ENCODE results near the gene GDPD5. TPM values are rescaled to one million over a fixed set of nuclear protein-coding genes. Genes with fewer than 3 reads are reported as not detected.

Gene GDPD5
- total and polyA plus RNA-seq, 9 of the 15 experiments (the other 6 are each of a cell fraction or from before 2014, with no cell fraction given), result 0.32 to 27.3 (median 8.0) TPM

DNA sequence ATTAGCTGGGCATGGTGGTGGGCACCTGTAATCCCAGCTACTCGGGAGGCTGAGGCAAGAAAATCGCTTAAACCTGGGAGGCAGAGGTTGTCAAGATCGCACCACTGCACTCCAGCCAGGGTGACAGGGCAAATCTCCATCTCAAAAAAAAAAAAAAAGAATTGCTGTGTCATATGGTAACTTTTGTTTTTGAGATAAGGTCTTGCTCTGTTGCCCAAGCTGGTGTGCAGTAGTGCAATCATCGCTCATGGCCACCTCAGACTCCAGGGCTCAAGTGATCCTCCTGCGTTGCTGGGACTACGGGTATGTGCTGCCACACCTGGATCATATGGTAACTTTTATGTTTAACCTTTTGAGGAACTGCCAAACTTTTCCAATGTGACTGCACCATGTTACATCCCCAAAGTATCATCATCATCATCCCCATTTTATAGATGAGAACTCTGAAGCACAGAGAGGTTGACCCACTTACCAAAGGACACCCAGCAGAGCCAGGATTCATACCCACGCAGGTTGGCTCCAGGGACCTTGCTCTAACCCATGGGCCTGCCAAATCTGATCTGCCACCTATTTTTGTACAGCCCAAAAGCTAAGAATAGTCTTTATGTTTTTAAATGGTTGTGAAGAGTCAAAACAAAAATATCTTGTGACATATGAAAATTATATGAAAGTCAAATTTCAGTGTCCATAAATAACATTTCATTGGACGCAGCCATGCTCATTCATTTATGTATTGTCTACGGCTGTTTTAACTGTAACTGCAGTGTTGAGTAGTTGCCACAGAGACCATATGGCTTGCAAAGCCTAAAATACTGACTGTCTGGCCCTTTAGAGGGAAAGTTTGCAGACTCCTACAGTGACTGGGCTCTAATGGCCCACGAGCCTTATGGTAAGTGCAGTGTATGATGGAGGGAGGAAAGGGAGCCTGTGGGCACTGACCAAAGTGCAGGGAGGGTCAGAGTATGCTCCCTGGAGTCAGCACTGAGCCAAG, 45.3 kb downstream of the GDPD5 start (continued):
- TF ChIP-seq MNT (conservative IDR thresholded peaks at IDR 0.05), result 0 out of 4 replicates have a peak, but pooled peaks of 1 of the 2 experiments have one; percentile 26
- TF ChIP-seq ZNF766 (CRISPR knock-in tag; conservative IDR thresholded peaks at IDR 0.05), result peak; percentile 87
- no peak for TF ChIP-seq ZSCAN29 (IDR thresholded peaks at IDR 0.05)
- no peak for TF ChIP-seq E2F4 (CRISPR knock-in tag; IDR thresholded peaks at IDR 0.05; ENCODE audit: low read depth)
- 0 out of 2 replicates have a peak, but pooled peaks have one; percentile 50 for TF ChIP-seq FOXP1 (CRISPR knock-in tag; IDR thresholded peaks at IDR 0.05)
- TF ChIP-seq, protein P1, sequence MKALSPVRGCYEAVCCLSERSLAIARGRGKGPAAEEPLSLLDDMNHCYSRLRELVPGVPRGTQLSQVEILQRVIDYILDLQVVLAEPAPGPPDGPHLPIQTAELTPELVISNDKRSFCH (CRISPR knock-in tag; IDR thresholded peaks at IDR 0.05), result no peak
- TF ChIP-seq, protein P1 (tag; IDR thresholded peaks at IDR 0.05), result 0 out of 2 replicates have a peak, but pooled peaks have one; percentile 31
- peak; percentile 58; the same call in 1 of the 2 replicates for TF ChIP-seq L3MBTL2 (IDR thresholded peaks at IDR 0.05)
- TF ChIP-seq, protein P2, sequence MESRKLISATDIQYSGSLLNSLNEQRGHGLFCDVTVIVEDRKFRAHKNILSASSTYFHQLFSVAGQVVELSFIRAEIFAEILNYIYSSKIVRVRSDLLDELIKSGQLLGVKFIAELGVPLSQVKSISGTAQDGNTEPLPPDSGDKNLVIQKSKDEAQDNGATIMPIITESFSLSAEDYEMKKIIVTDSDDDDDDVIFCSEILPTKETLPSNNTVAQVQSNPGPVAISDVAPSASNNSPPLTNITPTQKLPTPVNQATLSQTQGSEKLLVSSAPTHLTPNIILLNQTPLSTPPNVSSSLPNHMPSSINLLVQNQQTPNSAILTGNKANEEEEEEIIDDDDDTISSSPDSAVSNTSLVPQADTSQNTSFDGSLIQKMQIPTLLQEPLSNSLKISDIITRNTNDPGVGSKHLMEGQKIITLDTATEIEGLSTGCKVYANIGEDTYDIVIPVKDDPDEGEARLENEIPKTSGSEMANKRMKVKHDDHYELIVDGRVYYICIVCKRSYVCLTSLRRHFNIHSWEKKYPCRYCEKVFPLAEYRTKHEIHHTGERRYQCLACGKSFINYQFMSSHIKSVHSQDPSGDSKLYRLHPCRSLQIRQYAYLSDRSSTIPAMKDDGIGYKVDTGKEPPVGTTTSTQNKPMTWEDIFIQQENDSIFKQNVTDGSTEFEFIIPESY (CRISPR knock-in tag; IDR thresholded peaks at IDR 0.05), result no peak
- no peak for TF ChIP-seq KLF1 (tag; IDR thresholded peaks at IDR 0.05)
- 0 out of 2 replicates have a peak, but pooled peaks have one; percentile 44 for TF ChIP-seq NCOA1 (IDR thresholded peaks at IDR 0.05; ENCODE audit: low read depth)
- no peak for TF ChIP-seq TCF7L2 (IDR thresholded peaks at IDR 0.05; ENCODE audit: low read depth, low read length)
- TF ChIP-seq, protein P3, sequence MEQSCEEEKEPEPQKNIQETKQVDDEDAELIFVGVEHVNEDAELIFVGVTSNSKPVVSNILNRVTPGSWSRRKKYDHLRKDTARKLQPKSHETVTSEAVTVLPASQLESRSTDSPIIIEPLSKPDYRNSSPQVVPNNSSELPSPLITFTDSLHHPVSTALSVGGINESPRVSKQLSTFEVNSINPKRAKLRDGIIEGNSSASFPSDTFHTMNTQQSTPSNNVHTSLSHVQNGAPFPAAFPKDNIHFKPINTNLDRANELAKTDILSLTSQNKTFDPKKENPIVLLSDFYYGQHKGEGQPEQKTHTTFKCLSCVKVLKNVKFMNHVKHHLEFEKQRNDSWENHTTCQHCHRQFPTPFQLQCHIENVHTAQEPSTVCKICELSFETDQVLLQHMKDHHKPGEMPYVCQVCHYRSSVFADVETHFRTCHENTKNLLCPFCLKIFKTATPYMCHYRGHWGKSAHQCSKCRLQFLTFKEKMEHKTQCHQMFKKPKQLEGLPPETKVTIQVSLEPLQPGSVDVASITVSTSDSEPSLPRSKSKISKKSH (CRISPR knock-in tag; IDR thresholded peaks at IDR 0.05), result no peak
- peak; percentile 99 for TF ChIP-seq ZNF316 (IDR thresholded peaks at IDR 0.05)
- TF ChIP-seq CBFA2T2 (conservative IDR thresholded peaks at IDR 0.05), result peak; percentile 74
- TF ChIP-seq, protein P4, sequence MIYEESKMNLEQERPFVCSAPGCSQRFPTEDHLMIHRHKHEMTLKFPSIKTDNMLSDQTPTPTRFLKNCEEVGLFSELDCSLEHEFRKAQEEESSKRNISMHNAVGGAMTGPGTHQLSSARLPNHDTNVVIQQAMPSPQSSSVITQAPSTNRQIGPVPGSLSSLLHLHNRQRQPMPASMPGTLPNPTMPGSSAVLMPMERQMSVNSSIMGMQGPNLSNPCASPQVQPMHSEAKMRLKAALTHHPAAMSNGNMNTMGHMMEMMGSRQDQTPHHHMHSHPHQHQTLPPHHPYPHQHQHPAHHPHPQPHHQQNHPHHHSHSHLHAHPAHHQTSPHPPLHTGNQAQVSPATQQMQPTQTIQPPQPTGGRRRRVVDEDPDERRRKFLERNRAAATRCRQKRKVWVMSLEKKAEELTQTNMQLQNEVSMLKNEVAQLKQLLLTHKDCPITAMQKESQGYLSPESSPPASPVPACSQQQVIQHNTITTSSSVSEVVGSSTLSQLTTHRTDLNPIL (CRISPR knock-in tag; IDR thresholded peaks at IDR 0.05), result no peak
- no peak for TF ChIP-seq SP2 (IDR thresholded peaks at IDR 0.05; ENCODE audit: extremely low read depth, low read depth, low read length, poor library complexity, severe bottlenecking)
- TF ChIP-seq ELF1 (tag; IDR thresholded peaks at IDR 0.05), result no peak
- TF ChIP-seq NCOA2 (IDR thresholded peaks at IDR 0.05; ENCODE audit: partially characterized antibody in 2 of 2), result no peak
